Midbrain (tissue), 1 donor: ENCODE data around the gene TOP2B.

ENCODE experiments used
- DNase-seq: peaks from one replicate; lab custom pipeline; 2025; lab: John Stamatoyannopoulos, UW

Gene TOP2B

DNA sequence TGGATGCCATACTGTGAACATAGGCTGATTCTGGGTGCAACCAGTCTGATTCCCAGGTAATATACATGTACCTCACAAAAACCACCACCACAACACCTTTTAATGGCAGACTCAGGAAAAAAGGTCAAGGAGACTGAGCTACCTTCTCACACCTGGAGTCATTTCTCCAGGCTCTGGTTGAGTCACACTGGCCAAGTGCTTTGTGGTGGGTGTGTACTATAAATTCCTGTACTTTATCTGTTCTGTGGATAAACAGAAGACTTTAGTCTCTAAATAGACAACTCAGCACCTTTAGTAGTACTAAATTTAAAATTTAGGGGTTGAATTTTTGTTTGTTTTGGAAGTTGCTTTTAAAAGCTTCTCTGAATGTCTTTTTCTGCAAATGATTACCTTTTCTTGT is 46.7 kb downstream of the TOP2B start:
- DNase-seq, result no peak

DNA sequence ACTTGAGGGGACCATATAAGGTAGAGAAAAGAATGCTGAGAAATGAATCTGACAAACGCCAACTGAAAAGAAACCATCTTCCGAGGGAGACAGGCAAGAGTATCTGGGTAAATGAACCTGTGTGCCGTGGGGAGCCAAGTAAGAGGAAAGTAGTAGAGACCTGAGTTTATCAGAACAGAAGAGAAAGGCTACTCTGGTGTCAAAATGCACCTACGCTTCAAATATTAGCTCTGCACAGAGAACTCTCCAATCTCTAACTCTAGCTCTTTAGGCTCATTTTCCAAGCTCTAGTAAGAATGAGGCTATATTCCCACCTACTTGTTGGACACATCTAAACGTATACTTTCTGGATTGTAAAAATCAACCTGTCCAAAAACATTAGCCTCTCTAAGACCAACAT is 53.5 kb downstream of the TOP2B start:
- DNase-seq, result no peak

DNA sequence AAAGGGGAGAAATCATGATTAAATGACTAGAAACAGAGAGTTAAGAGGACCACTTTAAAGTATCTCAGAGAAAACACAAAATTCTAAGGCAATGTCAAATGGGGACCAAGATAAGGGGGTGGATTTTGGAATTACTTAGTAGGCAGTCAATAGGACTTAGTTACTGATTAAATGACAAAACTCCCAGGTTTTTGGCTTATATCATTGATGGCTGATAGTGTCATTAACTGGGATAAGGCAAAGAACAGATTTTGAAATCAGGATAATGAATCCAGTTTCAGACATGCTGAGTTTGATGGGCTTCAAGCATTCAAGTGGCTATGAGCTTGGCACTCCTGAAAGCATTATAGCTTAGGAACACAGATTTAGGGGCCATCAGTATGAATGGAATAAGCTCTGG is 53.9 kb downstream of the TOP2B start:
- DNase-seq, result no peak

DNA sequence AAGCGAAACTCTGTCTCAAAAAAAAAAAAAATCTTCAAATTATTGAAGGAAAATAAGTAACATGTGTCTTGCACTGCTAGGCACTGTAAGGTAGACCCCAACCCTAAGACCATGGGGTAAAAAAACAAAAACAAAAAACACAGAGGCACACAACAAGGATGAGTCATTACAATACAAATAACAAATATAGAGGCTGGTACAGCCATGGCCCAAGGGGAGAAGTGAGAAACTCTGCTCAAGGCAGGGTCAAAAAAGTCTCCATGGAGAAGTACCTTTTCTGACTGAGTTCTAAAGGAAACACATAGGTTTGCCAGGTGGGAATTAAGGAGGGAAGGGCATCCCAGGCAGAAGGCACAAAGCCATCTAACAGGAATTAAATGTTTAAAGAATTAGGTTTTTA is 54.5 kb downstream of the TOP2B start:
- DNase-seq, result no peak

DNA sequence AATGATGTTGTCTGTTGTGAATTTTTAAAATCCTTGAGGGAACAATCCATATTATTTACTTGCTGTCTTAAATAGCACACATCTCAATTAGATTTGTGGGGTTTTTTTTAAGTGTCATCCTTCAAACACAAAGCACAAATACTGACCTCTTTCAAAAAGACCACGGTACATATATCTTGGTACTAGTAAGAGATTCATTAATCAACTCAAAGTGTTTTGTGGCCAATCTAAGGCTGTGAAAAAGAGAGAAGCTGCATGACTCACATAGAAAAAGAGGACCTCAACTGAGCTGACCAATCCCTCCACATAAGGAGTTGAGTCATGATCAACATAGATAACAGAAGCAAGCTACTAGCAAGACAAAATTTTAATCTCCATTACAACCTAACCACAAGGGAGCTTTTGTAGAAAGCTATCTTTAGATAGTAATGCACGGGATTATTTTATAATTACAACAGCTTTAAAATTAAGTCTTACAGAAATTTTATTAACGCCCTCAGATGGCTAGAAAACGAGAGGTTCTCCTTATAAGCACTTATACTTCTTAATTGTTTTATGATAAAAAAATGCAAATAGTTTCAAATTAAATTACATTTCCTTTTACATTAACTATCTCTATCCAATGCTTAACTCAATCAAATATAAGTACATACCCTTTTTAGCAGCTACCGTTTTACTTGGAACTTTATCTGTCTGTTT is 60.5 kb downstream of the TOP2B start:
- DNase-seq, result no peak

DNA sequence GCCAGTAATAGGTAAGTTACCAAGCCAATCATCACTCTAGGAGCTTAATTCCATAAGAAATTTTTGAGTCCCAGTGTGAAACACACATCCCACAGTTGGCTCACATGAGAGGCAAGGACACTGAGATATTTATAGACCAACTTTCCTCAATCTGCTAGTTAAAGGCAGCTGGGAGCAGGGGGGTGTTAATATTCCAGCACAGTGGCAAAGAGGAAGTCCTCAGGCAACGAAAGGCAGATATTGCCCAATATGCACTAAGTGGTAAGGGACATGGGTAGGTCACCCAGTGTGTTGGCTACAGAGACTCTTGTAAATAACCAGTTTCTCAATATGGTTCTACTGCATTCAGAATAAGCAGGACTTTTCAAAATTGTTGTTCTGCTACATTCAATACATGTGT is 61.0 kb downstream of the TOP2B start:
- DNase-seq, result no peak

DNA sequence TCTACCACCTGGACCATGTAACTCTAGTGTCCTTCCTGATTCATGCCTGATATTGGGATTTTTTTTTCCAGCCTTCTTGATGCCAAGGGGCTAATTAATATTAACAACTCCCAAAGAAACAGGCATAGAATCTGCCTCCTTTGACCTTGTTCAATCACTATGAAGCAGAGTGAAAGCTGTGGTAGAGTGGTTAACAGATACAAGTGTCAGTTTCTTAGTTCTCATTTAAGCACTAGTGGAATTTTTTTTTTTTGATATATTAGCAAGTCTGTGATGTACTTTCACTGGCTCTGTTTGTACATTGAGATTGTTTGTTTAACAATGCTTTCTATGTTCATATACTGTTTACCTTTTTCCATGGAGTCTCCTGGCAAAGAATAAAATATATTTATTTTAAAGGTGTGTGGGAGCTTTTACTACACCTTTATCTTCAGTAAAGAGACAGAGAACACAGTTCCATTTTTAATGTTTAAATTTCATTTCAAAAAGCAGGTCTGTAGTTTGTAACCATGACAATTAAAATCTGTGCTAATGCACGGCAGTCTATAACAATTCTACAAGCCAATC is 67.1 kb downstream of the TOP2B start:
- no peak for DNase-seq

DNA sequence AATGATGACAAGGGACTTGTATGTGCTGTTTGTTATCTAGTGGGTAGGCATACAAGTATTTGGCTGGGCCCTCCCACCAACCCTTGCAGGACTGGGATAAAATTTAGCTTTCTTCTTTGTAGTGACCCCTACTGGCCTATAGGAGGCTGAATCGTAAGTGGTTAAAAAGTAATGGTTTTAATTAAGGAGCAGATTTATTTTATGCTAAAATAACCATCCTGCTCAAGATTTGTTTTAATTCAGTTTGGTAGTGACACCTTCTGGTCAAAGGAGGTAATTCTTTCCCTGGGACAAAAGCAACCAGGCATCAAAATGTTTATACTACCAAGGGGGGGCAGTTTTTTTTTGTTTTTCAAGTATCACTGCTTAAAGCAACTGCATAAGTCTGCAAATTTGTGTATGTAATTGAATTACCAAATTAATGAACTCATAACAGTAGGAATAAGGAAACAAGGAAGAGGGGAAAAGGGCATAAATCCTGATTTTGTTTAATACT is 70.7 kb downstream of the TOP2B start:
- peak; percentile 57 for DNase-seq

DNA sequence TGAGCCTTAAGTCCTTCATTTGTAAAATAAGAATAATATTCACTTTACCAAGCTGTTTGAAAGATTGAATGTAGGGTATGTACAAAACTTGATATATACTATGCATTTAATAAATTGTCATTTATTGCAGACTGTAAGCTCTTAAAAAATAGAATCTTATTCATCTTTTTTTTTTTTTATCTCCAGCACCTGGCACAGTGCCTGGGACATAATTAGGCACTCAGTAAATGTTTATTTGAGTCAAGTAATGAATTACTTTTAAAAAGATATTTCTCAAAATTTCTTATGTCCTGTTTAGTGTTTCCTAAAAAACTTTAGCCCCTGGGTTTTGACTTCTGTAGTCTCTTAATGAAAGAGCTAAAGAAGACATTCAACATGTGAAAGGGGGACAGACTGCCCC is 71.7 kb downstream of the TOP2B start:
- DNase-seq, result no peak

DNA sequence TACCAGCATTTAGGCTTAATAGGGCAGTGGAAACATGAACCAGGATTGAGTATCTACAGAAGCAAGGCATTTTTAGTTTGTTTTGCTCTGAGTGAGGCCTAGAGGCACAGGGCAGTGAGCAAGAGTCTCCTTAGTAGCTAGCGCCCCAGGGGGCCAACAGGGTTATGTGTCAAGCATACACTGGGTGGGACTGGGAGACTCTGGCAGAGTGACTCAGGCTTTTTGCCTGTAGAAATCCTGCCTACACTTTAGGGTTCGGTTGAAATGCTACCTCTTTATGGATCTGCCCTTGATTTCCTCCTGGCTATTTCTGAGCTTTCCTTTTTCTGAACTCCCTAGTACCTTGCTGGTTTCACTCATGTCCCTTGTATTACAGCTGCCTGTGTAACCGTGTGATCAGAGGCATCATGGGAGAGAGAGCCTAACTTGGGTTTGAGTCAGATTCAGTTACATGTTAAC is 72.2 kb downstream of the TOP2B start:
- no peak for DNase-seq

DNA sequence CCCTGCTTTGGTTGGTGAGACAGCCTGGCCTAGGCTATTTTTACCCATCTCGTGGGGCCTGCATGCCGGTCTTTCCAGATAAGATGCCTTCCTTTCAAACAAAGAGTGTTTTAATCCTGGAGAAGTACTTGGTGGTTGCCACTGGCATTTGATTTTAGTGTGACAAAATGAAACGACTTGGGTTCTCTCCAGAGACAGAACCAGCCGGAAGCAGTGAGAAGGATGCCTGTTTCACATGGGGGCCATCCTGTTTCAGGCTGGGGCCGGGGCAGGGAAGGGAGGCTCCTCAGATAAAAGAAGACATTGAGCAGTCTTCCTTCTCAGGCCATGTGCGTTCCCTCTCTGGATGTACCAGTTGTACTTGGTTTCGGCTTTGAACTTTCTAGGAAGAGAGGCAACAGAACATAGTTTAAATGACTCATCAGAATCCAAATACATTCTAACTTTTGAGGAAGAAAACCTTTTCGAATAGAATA is 74.9 kb downstream of the TOP2B start:
- DNase-seq, result no peak

DNA sequence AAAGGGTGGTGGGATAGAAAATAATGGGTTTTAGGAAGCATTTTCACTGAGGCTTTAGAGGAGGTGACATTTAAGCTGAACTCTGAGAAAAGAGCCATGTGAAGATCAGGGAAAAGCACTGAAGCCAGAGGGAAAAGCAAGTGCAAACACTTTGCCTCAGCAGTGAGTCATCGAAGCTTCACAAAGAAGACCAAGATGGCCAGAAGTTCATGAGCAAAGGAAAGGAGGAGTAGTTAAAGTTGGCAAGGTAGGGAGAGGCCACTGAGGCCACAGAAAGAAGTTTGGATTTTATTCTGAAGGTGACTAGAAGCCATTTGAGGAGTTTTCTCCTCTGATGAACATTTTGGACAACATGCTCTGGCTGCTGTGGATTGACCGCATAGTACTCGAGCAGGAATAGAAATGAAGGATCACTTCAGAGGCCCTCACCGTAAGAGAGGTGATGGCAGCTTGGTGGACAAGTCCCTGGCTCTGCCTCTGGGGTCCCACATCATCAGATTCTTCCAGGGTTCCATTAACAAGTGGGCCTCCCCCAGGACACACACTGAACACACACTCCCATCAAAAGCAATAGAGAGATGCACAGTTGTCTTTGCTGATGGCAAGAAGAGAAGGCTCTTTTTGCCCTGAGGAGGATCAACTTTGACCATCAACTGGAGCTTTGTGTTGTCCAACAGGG is 75.5 kb downstream of the TOP2B start:
- DNase-seq, result no peak

DNA sequence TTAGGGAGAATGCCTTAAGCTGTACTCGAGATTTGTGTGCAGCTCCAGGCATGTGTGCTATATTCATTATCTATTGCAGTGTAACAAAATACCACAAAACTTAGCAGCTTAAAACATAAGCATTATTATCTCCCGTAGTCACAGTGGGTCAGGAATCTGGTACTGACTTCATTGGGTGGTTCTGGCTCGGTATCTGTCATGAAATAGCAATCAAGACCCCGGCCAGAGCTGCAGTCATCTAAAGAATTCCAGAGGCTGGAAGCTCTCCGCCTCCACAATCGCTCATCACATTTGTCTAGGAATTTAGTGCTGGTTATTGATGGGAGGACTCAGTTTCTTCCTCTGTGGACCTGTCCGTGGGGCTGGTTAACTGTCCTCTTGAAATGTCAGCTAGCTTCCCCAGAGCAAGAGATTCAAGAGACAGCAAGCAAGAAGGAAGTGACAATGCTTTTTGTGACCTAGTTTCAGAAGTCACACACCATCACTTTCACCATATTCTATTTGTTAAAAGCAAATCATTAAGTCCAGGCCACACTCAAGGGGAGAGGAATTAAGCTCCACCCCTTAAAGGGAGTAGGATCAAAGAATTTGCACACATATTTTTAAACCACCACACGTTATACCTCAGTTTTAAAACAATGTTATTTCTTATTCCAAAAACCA is 76.1 kb downstream of the TOP2B start:
- no peak for DNase-seq

DNA sequence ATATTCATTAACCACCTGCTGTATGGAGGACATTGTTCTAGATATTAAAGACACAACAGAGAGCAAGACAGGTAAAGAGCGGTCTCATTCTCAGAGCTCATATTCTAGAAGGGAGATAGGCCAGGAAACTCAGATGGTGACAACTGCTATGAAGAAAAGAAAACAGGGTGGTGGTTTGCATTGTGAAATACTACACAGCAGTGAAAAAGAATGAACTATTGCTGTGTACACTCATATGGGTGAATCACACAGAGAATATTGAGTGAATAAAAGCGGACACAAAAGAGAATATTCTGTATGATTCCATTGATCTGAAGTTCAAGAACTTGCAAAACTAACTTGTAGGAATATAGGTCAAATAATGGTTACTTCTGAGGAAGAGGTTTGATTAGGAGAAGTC is 76.7 kb downstream of the TOP2B start:
- DNase-seq, result no peak

DNA sequence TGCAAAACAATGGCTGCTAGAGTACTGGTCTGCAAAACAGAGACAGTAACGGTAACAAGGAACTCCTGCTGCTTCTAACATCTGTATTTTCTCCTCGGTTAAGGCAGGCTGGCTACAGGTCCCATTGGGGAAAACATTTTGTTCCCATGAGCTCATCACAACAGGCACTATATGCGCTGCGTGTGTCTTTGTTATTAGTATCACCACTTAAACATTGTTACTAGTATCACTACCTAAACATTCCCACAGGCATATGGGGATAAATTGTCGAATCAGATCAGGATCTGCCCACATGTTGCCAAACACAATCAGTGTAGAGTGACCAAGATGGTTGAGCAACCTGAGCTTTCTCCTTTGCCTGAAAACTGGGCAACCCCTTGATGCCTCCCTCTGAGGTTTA is 77.2 kb downstream of the TOP2B start:
- DNase-seq, result no peak

DNA sequence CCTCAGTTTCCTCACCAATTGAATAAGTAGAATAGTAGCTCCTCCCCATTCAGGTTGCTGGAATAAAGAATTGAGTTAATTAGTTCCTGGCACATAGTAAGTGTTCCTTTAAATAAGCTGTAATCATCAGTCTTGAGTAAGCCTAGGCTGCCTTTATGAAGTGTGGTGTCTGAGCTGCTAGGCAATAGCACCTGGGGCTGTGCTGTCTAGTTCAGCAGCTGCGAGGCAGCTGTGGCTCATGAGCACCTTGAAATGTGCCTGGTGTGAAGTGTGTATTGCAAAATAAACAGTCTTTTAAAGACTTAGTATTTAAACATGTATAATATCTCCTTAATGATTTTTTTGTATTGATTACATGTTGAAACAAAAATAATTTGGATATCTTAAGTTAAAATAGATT is 77.6 kb downstream of the TOP2B start:
- no peak for DNase-seq

DNA sequence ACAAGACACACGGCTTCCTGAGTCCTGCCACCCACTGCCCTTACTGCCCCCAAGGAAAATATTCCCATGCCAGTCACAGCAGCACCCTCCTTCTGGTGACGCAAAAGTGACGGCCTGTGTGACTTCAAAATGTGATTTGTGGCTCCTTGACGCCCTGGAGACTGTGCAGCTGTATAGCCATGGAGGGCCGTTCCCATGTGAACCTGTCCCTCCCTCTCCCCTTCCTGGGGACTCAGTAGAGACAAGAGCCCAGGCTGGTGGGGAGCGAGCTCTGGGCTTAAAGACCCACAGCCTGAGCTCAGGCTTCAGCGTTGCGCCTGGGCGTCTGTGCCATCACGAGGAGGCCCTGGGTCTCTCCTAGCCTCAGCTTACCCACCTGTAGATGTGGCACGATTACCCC is 78.2 kb downstream of the TOP2B start:
- no peak for DNase-seq

DNA sequence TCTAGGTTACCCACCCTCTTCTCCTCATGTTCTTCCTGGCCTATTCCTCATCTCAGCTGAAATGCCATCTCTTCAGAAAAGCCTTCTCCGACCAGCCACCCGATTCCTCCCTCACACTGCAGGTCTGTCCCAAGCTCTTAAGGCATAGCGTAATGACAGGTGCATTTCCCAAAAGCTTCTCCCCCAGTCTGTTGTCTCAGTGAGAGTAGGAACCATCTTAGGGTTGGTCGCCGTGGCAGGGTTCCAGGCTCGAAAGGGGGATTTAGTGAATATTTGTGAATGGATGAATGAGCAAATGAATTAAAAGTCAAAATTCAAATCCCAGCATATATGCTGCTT is 78.6 kb downstream of the TOP2B start:
- no peak for DNase-seq

DNA sequence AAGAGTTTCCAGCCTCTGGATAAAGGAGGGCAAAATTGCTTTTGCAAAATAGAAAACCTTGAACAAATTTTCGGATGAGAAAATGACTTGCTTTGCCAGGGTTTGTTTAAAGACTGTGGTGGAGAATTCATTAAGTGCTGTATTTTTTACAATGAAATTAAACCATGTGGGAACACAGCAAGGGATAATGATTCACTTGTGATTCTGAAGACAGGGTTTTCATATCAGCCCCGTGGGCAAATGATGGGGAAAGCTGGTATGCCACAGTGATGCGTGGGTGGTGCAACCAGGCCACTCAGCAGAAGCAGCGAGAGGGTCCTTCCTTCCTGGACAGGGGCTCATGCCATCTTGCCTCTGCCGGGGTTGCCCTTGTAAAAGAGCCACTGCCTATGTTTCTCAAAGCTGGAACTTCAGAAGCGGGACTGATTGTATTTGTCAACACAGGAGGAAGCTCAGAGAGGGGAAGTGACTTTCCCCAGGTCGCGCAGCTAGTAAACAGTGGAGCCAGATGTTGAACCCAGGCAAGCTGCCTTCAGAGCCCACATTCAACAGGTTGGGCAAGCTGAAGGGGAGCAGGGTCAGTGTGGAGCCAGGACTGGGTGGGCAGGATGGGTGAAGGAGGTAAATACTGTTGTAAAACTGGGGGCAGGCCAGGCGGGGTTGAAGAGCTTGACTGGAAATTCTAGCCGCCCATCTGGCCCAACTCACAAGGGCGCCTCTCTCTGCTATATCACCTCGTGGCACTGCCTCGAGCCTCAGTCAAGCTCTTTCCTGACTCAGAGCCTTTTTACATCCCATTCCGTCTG is 79.1 kb downstream of the TOP2B start:
- DNase-seq, result no peak

DNA sequence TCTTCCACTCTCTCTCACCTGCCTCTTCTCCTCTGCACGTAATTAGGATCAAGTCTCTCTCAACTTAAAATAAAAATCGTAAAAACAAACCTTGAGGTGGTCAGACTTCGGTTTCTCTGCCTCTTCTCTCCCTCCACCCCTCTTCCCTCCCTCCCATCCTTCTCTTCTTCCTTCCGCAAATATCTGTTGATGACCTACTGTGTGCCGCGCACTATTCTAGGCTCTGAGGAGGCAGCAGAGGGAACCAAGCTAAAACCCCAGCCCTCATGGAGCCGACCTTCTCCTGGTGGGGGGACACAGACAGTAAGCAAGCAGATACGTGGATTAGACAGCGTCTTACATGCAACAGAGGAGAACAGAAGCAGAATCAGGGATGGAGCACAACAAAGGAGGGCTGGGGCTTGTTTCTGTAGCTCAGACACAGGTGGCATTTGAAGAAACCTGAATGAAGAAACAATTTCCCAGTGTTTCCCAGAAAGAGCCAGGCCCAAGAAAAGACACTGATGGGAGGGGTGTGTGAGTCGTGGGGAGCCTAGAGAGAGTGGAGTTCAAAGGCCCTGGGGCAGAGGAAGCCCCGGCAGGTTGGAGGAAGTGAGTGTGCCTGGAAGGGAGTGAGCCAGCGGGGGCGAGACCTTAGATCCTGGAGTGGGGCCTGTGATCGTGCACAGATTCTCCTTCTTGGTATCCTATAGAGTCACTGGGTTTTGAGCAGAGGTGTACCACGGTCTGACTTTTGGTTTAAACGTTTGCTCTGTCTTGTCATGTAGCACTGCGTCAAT is 80.5 kb downstream of the TOP2B start:
- DNase-seq, result no peak

DNA sequence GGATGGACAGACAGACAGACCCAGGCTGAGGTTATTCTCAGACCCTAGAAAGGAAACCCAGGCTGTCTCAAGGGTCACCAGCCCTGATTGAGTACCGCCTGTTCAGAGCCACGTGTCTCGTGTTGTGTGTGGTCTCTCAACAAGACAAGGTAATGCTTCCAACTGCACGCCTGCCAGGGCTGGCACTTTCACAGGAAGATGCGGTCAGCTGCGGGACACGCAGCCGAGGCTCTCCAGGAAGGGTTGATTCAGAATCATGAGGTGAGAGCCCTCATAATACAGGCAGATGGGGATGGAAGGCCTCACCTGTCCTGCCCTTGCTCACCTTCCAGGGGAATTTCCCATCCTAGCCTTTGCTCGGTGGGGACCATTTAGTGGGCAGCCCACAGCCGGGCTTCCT is 81.4 kb downstream of the TOP2B start:
- no peak for DNase-seq
